ENCODE measurements around the gene ZMIZ1. TPM values are rescaled to one million over a fixed set of nuclear protein-coding genes. Genes with fewer than 3 reads are reported as not detected.

Gene ZMIZ1
- polyA plus RNA-seq, 2 of the 4 experiments (the other 2 are of a cell fraction) = 8.1 to 30.3 TPM

DNA sequence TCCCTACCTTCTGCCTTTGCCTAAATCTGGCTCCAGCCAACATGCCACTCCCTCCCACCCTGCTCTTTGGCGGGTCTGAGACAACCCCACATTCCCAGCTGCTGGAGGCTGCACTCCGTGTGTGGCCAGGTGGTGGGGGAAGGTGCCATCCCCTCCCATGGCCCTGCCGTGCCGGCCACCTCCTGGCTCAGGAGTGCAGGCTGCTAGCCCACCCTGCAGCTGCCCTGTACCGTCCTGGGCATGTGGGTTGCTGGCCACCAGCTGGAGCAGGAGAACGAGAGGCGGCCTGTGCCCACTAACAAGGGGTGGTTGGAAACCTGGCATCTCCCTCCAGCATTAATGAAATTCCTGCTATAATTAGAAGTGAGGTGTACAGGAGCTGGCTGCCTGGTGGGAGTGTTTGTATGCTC lies 97.6 kb downstream of the ZMIZ1 start:
- peak overlapping the region in 1 of 2 experiments; percentile 98; a peak in 3 of 6 replicates for H3K27ac ChIP-seq
- ChIA-PET CTCF (interaction anchor here (0.9 to 13.3 kb wide), 4 partner anchors 11 to 29 kb away, joined by 3 to 154 read pairs (median 5); no protein-coding TSS in a partner anchor), POLR2A (no interaction called here)
- no peak overlapping the region for H3K4me2 ChIP-seq
- H3K9me3 ChIP-seq = no peaks in the 10 kb centered on the region
- FAIRE-seq = no peak
- 82% methylated on average over 7 of the region's 7 CpGs for WGBS (ENCODE audit: missing lambda C conversion rate)
- DNase-seq (ENCODE audit: low read depth in 1 of 2, low spot score in 1 of 2) = no peak
- peaks cover 54% of the 10 kb centered on the region for H3K4me1 ChIP-seq
- no peak overlapping the region for H3K4me3 ChIP-seq
- TF ChIP-seq MAZ (IDR thresholded peaks at IDR 0.05; ENCODE audit: borderline replicate concordance, low read depth, low read length) (no peak), KDM1A (IDR thresholded peaks at IDR 0.05; ENCODE audit: low read depth) (no peak), HOXA7 (CRISPR knock-in tag; IDR thresholded peaks at IDR 0.05) (no peak), POLR2AphosphoS2 (conservative IDR thresholded peaks at IDR 0.05; ENCODE audit: low read length) (no peak), HEYL (CRISPR knock-in tag; IDR thresholded peaks at IDR 0.05) (no peak), E2F6 (IDR thresholded peaks at IDR 0.05; ENCODE audit: borderline replicate concordance, low read depth) (no peak)
- TF ChIP-seq, protein P1, sequence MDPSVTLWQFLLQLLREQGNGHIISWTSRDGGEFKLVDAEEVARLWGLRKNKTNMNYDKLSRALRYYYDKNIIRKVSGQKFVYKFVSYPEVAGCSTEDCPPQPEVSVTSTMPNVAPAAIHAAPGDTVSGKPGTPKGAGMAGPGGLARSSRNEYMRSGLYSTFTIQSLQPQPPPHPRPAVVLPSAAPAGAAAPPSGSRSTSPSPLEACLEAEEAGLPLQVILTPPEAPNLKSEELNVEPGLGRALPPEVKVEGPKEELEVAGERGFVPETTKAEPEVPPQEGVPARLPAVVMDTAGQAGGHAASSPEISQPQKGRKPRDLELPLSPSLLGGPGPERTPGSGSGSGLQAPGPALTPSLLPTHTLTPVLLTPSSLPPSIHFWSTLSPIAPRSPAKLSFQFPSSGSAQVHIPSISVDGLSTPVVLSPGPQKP (IDR thresholded peaks at IDR 0.05; ENCODE audit: low read depth, low read length) = no peak
- ATAC-seq = no peak

GRCh38 chr10:79166741-79167140 lies 98.0 kb downstream of the ZMIZ1 start:
- H3K4me3 ChIP-seq = no peak overlapping the region
- H3K9me3 ChIP-seq = no peaks in the 10 kb centered on the region
- DNase-seq (ENCODE audit: low read depth in 1 of 2, low spot score in 1 of 2) (no peak), FAIRE-seq (no peak), ATAC-seq (no peak)
- POLR2A ChIA-PET = no interaction called here
- CTCF ChIA-PET = interaction anchor here (1.7 to 13.3 kb wide), 3 partner anchors 12 to 28 kb away, joined by 5 to 154 read pairs (median 5); no protein-coding TSS in a partner anchor
- TF ChIP-seq, protein P2, sequence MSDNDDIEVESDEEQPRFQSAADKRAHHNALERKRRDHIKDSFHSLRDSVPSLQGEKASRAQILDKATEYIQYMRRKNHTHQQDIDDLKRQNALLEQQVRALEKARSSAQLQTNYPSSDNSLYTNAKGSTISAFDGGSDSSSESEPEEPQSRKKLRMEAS (IDR thresholded peaks at IDR 0.05) = no peak
- TF ChIP-seq, protein P3, sequence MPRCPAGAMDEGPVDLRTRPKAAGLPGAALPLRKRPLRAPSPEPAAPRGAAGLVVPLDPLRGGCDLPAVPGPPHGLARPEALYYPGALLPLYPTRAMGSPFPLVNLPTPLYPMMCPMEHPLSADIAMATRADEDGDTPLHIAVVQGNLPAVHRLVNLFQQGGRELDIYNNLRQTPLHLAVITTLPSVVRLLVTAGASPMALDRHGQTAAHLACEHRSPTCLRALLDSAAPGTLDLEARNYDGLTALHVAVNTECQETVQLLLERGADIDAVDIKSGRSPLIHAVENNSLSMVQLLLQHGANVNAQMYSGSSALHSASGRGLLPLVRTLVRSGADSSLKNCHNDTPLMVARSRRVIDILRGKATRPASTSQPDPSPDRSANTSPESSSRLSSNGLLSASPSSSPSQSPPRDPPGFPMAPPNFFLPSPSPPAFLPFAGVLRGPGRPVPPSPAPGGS (IDR thresholded peaks at IDR 0.05) = no peak
- H3K27ac ChIP-seq = peak overlapping the region in 1 of 2 experiments; percentile 98; a peak in 2 of 6 replicates
- H3K4me1 ChIP-seq = peaks cover 50% of the 10 kb centered on the region
- WGBS (ENCODE audit: missing lambda C conversion rate) = 90% methylated on average over 10 of the region's 10 CpGs
- no peak overlapping the region for H3K4me2 ChIP-seq

GRCh38 chr10:79167537-79167936 lies 98.8 kb downstream of the ZMIZ1 start:
- CTCF ChIA-PET = interaction anchor here (1.2 to 13.3 kb wide), 8 partner anchors 9 to 30 kb away, joined by 3 to 154 read pairs (median 5); no protein-coding TSS in a partner anchor
- Histone ChIP-seq H3K27ac (peak overlapping the region in 1 of 2 experiments; percentile 19; a peak in 1 of 6 replicates), H3K4me2 (no peak overlapping the region), H3K9me3 (no peaks in the 10 kb centered on the region), H3K4me3 (no peak overlapping the region), H3K4me1 (peaks cover 44% of the 10 kb centered on the region)
- no peak for TF ChIP-seq HOXA7 (CRISPR knock-in tag; IDR thresholded peaks at IDR 0.05)
- no peak for FAIRE-seq
- 87% methylated on average over 7 of the region's 8 CpGs for WGBS (ENCODE audit: missing lambda C conversion rate)
- ATAC-seq = no peak
- POLR2A ChIA-PET = no interaction called here
- no peak for DNase-seq (ENCODE audit: low read depth in 1 of 2, low spot score in 1 of 2)

- ChIA-PET POLR2A (no interaction called here), CTCF (interaction anchor here (1.1 to 7.0 kb wide), 9 partner anchors 9 to 29 kb away, joined by 3 to 32 read pairs (median 4); no protein-coding TSS in a partner anchor)
- no peak overlapping the region for H3K4me2 ChIP-seq
- no peak overlapping the region; a peak in 1 of 6 replicates for H3K27ac ChIP-seq
- peaks cover 42% of the 10 kb centered on the region for H3K4me1 ChIP-seq
- DNase-seq (ENCODE audit: low read depth in 1 of 2, low spot score in 1 of 2) (no peak), FAIRE-seq (no peak), ATAC-seq (no peak)
- H3K4me3 ChIP-seq = no peak overlapping the region
- 97% methylated on average over 5 of the region's 5 CpGs for WGBS (ENCODE audit: missing lambda C conversion rate)
- no peaks in the 10 kb centered on the region for H3K9me3 ChIP-seq
- TF ChIP-seq ZSCAN20 (CRISPR knock-in tag; IDR thresholded peaks at IDR 0.05) = no peak
- TF ChIP-seq TP53 (CRISPR knock-in tag; IDR thresholded peaks at IDR 0.05) = no peak
- no peak for TF ChIP-seq POLR2AphosphoS2 (conservative IDR thresholded peaks at IDR 0.05; ENCODE audit: low read length)
- no peak for TF ChIP-seq SMC3 (IDR thresholded peaks at IDR 0.05)
Measured at GRCh38 chr10:79168210-79168609, 99.4 kb downstream of the ZMIZ1 start.
